GM18508 (cell line): ENCODE measurements around the gene C1orf146.
"Not testable (repeated sequence)": the region's sequence is repeated elsewhere in the genome, so short reads cannot be mapped to it uniquely, and the experiment has no call there.

Source experiments
- ATAC-seq: cut with Tn5 transposase; IDR thresholded peaks from one replicate; pipeline ENCODE4 v1.9.1; 2021; ENCODE audit warnings: moderate number of reproducible peaks; ENCODE audit not compliant: insufficient read depth, unreplicated experiment

The C1orf146 gene

GRCh38 chr1:92262516-92262915 is 44.8 kb downstream of the C1orf146 start:
- ATAC-seq = no peak

- no peak for ATAC-seq
Measured at GRCh38 chr1:92273039-92273438, 55.3 kb downstream of the C1orf146 start.

GRCh38 chr1:92274939-92275338 is 57.2 kb downstream of the C1orf146 start:
- no peak for ATAC-seq

- no peak for ATAC-seq
Measured at GRCh38 chr1:92276082-92276481, 58.4 kb downstream of the C1orf146 start.

- no peak for ATAC-seq
Measured at GRCh38 chr1:92277105-92277723, 59.5 kb downstream of the C1orf146 start.

GRCh38 chr1:92279781-92280180 is 62.1 kb downstream of the C1orf146 start:
- not testable (repeated sequence) for ATAC-seq

- ATAC-seq = not testable (repeated sequence)
Measured at GRCh38 chr1:92281411-92281810, 63.7 kb downstream of the C1orf146 start.

GRCh38 chr1:92291372-92291999 is 73.8 kb downstream of the C1orf146 start:
- no peak for ATAC-seq
